ENCODE results near the gene ZNF428. TPM values are rescaled to one million over a fixed set of nuclear protein-coding genes. Genes with fewer than 3 reads are reported as not detected.

ZNF428 gene
- total RNA-seq, 3 donors from 2014 or later = 13.6 to 40.2 (median 19.4) TPM

GRCh38 chr19:43572171-43572588, 47.2 kb downstream of the ZNF428 start:
- DNase-seq (no peak), ATAC-seq (peak; percentile 21)
- no peaks in the 10 kb centered on the region for H3K9me3 ChIP-seq
- no peak for TF ChIP-seq CTCF (IDR thresholded peaks at IDR 0.05)
- intact Hi-C loops (cut with DNase I, micrococcal nuclease) = no loop called here
- no peaks in the 10 kb centered on the region for H3K36me3 ChIP-seq (ENCODE audit: low read depth)
- peaks cover 13% of the 10 kb centered on the region for H3K4me1 ChIP-seq (ENCODE audit: low read depth)
- no peak overlapping the region for H3K4me3 ChIP-seq

- H3K9me3 ChIP-seq = no peaks in the 10 kb centered on the region
- no peaks in the 10 kb centered on the region for H3K36me3 ChIP-seq (ENCODE audit: low read depth)
- intact Hi-C loops (cut with DNase I, micrococcal nuclease) = no loop called here
- DNase-seq = no peak
- H3K4me1 ChIP-seq (ENCODE audit: low read depth) = peaks cover 10% of the 10 kb centered on the region
- H3K4me3 ChIP-seq = no peak overlapping the region
- no peak for TF ChIP-seq CTCF (IDR thresholded peaks at IDR 0.05)
- peak; percentile 45 for ATAC-seq
These were observed 49.1 kb downstream of the ZNF428 start for GRCh38 chr19:43570174-43570791.

GRCh38 chr19:43569657-43570056, 49.8 kb downstream of the ZNF428 start:
- peaks cover 8% of the 10 kb centered on the region for H3K4me1 ChIP-seq (ENCODE audit: low read depth)
- TF ChIP-seq CTCF (IDR thresholded peaks at IDR 0.05) = no peak
- no peak for DNase-seq
- no peaks in the 10 kb centered on the region for H3K36me3 ChIP-seq (ENCODE audit: low read depth)
- intact Hi-C loops (cut with DNase I, micrococcal nuclease) = no loop called here
- no peak overlapping the region for H3K4me3 ChIP-seq
- no peaks in the 10 kb centered on the region for H3K9me3 ChIP-seq
- ATAC-seq = no peak

GRCh38 chr19:43564800-43565199, 54.6 kb downstream of the ZNF428 start:
- H3K36me3 ChIP-seq (ENCODE audit: low read depth) = no peaks in the 10 kb centered on the region
- intact Hi-C loops (cut with DNase I, micrococcal nuclease) = no loop called here
- no peak overlapping the region for H3K4me3 ChIP-seq
- ATAC-seq (no peak), DNase-seq (no peak)
- no peaks in the 10 kb centered on the region for H3K4me1 ChIP-seq (ENCODE audit: low read depth)
- no peaks in the 10 kb centered on the region for H3K9me3 ChIP-seq
- TF ChIP-seq CTCF (IDR thresholded peaks at IDR 0.05) = no peak

- Histone ChIP-seq H3K36me3 (ENCODE audit: low read depth) (no peaks in the 10 kb centered on the region), H3K4me3 (no peak overlapping the region), H3K9me3 (no peaks in the 10 kb centered on the region), H3K4me1 (ENCODE audit: low read depth) (no peaks in the 10 kb centered on the region)
- ATAC-seq (no peak), DNase-seq (no peak)
- intact Hi-C loops (cut with DNase I, micrococcal nuclease) = no loop called here
- no peak for TF ChIP-seq CTCF (IDR thresholded peaks at IDR 0.05)
These were observed 55.5 kb downstream of the ZNF428 start for GRCh38 chr19:43563816-43564457.

Measured in mucosa of descending colon (tissue), 3 donors.